Measurements from ENCODE around the gene EHMT1.

GRCh38 chr9:137879566-137880150 lies 260.9 kb downstream of the EHMT1 start:
- TF ChIP-seq, protein P1, sequence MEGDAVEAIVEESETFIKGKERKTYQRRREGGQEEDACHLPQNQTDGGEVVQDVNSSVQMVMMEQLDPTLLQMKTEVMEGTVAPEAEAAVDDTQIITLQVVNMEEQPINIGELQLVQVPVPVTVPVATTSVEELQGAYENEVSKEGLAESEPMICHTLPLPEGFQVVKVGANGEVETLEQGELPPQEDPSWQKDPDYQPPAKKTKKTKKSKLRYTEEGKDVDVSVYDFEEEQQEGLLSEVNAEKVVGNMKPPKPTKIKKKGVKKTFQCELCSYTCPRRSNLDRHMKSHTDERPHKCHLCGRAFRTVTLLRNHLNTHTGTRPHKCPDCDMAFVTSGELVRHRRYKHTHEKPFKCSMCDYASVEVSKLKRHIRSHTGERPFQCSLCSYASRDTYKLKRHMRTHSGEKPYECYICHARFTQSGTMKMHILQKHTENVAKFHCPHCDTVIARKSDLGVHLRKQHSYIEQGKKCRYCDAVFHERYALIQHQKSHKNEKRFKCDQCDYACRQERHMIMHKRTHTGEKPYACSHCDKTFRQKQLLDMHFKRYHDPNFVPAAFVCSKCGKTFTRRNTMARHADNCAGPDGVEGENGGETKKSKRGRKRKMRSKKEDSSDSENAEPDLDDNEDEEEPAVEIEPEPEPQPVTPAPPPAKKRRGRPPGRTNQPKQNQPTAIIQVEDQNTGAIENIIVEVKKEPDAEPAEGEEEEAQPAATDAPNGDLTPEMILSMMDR (IDR thresholded peaks at IDR 0.05): no peak
- TF ChIP-seq POLR2A (IDR thresholded peaks at IDR 0.05): no peak
- TF ChIP-seq POLR2AphosphoS5 (IDR thresholded peaks at IDR 0.05): no peak
